ENCODE data around the gene RBMS3. TPM values are rescaled to one million over a fixed set of nuclear protein-coding genes. Genes with fewer than 3 reads are reported as not detected.

The RBMS3 gene
- total and polyA plus RNA-seq, 4 donors = 26.8 to 203 (median 94.8) TPM

- no peaks in the 10 kb centered on the region for H3K9me3 ChIP-seq (ENCODE audit: control insufficient read depth, low read length)
- H3K27ac ChIP-seq (ENCODE audit: low read depth in 1 of 2, low read length in 2 of 2) = peak overlapping the region in 1 of 2 donors; percentile 67
- H3K36me3 ChIP-seq (ENCODE audit: control insufficient read depth in 1 of 2, insufficient read depth in 2 of 2, low read length in 1 of 2) = no peaks in the 10 kb centered on the region
- intact Hi-C loops (cut with DNase I) = no loop called here
- DNase-seq = no peak
- ATAC-seq (ENCODE audit: low FRiP score) = no peak
- H3K27me3 ChIP-seq (ENCODE audit: control insufficient read depth in 1 of 2, insufficient read depth in 2 of 2, low read length in 1 of 2) = no peaks in the 10 kb centered on the region
- 1 to 5% methylated on average over 3 of the region's 3 CpGs for WGBS, 2 donors
- H3K4me1 ChIP-seq (ENCODE audit: control insufficient read depth in 1 of 2, insufficient read depth in 2 of 2, low read length in 2 of 2) = peaks cover under 1 to 6% of the 10 kb centered on the region in 2 donors
- peak overlapping the region in 1 of 2 donors; percentile 48 for H3K4me3 ChIP-seq (ENCODE audit: low read length in 2 of 2)
These were observed 271.2 kb downstream of the RBMS3 start for GRCh38 chr3:29552051-29552450.

GRCh38 chr3:29554566-29554965 lies 273.7 kb downstream of the RBMS3 start:
- Histone ChIP-seq H3K36me3 (ENCODE audit: control insufficient read depth in 1 of 2, insufficient read depth in 2 of 2, low read length in 1 of 2) (no peaks in the 10 kb centered on the region), H3K27ac (ENCODE audit: low read depth in 1 of 2, low read length in 2 of 2) (no peak overlapping the region), H3K4me3 (ENCODE audit: low read length in 2 of 2) (no peak overlapping the region), H3K9me3 (ENCODE audit: control insufficient read depth, low read length) (no peaks in the 10 kb centered on the region), H3K27me3 (ENCODE audit: control insufficient read depth in 1 of 2, insufficient read depth in 2 of 2, low read length in 1 of 2) (no peaks in the 10 kb centered on the region), H3K4me1 (ENCODE audit: control insufficient read depth in 1 of 2, insufficient read depth in 2 of 2, low read length in 2 of 2) (peaks cover 5 to 6% of the 10 kb centered on the region in 2 donors)
- ATAC-seq (ENCODE audit: low FRiP score) = no peak
- intact Hi-C loops (cut with DNase I) = no loop called here
- DNase-seq = no peak
- 73 to 84% methylated on average over 2 of the region's 2 CpGs for WGBS, 2 donors

GRCh38 chr3:29555590-29555989 lies 274.7 kb downstream of the RBMS3 start:
- H3K36me3 ChIP-seq (ENCODE audit: control insufficient read depth in 1 of 2, insufficient read depth in 2 of 2, low read length in 1 of 2) = no peaks in the 10 kb centered on the region
- H3K4me1 ChIP-seq (ENCODE audit: control insufficient read depth in 1 of 2, insufficient read depth in 2 of 2, low read length in 2 of 2) = peaks cover 5 to 6% of the 10 kb centered on the region in 2 donors

GRCh38 chr3:29557186-29557585 lies 276.3 kb downstream of the RBMS3 start:
- ATAC-seq (ENCODE audit: low FRiP score) (no peak), DNase-seq (no peak)
- Histone ChIP-seq H3K9me3 (ENCODE audit: control insufficient read depth, low read length) (no peaks in the 10 kb centered on the region), H3K4me1 (ENCODE audit: control insufficient read depth in 1 of 2, insufficient read depth in 2 of 2, low read length in 2 of 2) (peaks cover 5% of the 10 kb centered on the region in 2 donors), H3K27ac (ENCODE audit: low read depth in 1 of 2, low read length in 2 of 2) (no peak overlapping the region), H3K4me3 (ENCODE audit: low read length in 2 of 2) (no peak overlapping the region), H3K27me3 (ENCODE audit: control insufficient read depth in 1 of 2, insufficient read depth in 2 of 2, low read length in 1 of 2) (no peaks in the 10 kb centered on the region), H3K36me3 (ENCODE audit: control insufficient read depth in 1 of 2, insufficient read depth in 2 of 2, low read length in 1 of 2) (no peaks in the 10 kb centered on the region)
- intact Hi-C loops (cut with DNase I) = no loop called here
- WGBS, 2 donors = 46 to 56% methylated on average over 2 of the region's 2 CpGs

More at GRCh38 chr3:29555590-29555989, 274.7 kb downstream of the RBMS3 start:
- H3K27me3 ChIP-seq (ENCODE audit: control insufficient read depth in 1 of 2, insufficient read depth in 2 of 2, low read length in 1 of 2) = no peaks in the 10 kb centered on the region
- H3K9me3 ChIP-seq (ENCODE audit: control insufficient read depth, low read length) = no peaks in the 10 kb centered on the region
- ATAC-seq (ENCODE audit: low FRiP score) (no peak), DNase-seq (no peak)
- H3K27ac ChIP-seq (ENCODE audit: low read depth in 1 of 2, low read length in 2 of 2) = no peak overlapping the region
- 92 to 93% methylated on average over 2 of the region's 2 CpGs for WGBS, 2 donors
- intact Hi-C loops (cut with DNase I) = no loop called here
- H3K4me3 ChIP-seq (ENCODE audit: low read length in 2 of 2) = no peak overlapping the region

- Histone ChIP-seq H3K27ac (ENCODE audit: low read depth in 1 of 2, low read length in 2 of 2) (no peak overlapping the region), H3K4me3 (ENCODE audit: low read length in 2 of 2) (no peak overlapping the region), H3K9me3 (ENCODE audit: control insufficient read depth, low read length) (no peaks in the 10 kb centered on the region), H3K27me3 (ENCODE audit: control insufficient read depth in 1 of 2, insufficient read depth in 2 of 2, low read length in 1 of 2) (no peaks in the 10 kb centered on the region), H3K36me3 (ENCODE audit: control insufficient read depth in 1 of 2, insufficient read depth in 2 of 2, low read length in 1 of 2) (no peaks in the 10 kb centered on the region), H3K4me1 (ENCODE audit: control insufficient read depth in 1 of 2, insufficient read depth in 2 of 2, low read length in 2 of 2) (peaks cover 5% of the 10 kb centered on the region in 2 donors)
- WGBS, 2 donors = 65 to 68% methylated on average over 2 of the region's 2 CpGs
- DNase-seq (no peak), ATAC-seq (ENCODE audit: low FRiP score) (no peak)
- intact Hi-C loops (cut with DNase I) = no loop called here
These were observed 277.0 kb downstream of the RBMS3 start for GRCh38 chr3:29557825-29558224.

- Histone ChIP-seq H3K4me3 (ENCODE audit: low read length in 2 of 2) (no peak overlapping the region), H3K9me3 (ENCODE audit: control insufficient read depth, low read length) (no peaks in the 10 kb centered on the region), H3K27ac (ENCODE audit: low read depth in 1 of 2, low read length in 2 of 2) (no peak overlapping the region), H3K4me1 (ENCODE audit: control insufficient read depth in 1 of 2, insufficient read depth in 2 of 2, low read length in 2 of 2) (peaks cover 3 to 5% of the 10 kb centered on the region in 2 donors), H3K27me3 (ENCODE audit: control insufficient read depth in 1 of 2, insufficient read depth in 2 of 2, low read length in 1 of 2) (no peaks in the 10 kb centered on the region), H3K36me3 (ENCODE audit: control insufficient read depth in 1 of 2, insufficient read depth in 2 of 2, low read length in 1 of 2) (no peaks in the 10 kb centered on the region)
- 67 to 69% methylated on average over 1 of the region's 1 CpG for WGBS, 2 donors
- no peak for DNase-seq
- no peak for ATAC-seq (ENCODE audit: low FRiP score)
- intact Hi-C loops (cut with DNase I) = no loop called here
These were observed 279.0 kb downstream of the RBMS3 start for GRCh38 chr3:29559741-29560465.

GRCh38 chr3:29561651-29562149 lies 280.8 kb downstream of the RBMS3 start:
- intact Hi-C loops (cut with DNase I) = no loop called here
- no peak overlapping the region for H3K27ac ChIP-seq (ENCODE audit: low read depth in 1 of 2, low read length in 2 of 2)
- DNase-seq = no peak
- no peaks in the 10 kb centered on the region for H3K9me3 ChIP-seq (ENCODE audit: control insufficient read depth, low read length)
- peaks cover 2 to 7% of the 10 kb centered on the region in 2 donors for H3K4me1 ChIP-seq (ENCODE audit: control insufficient read depth in 1 of 2, insufficient read depth in 2 of 2, low read length in 2 of 2)
- H3K36me3 ChIP-seq (ENCODE audit: control insufficient read depth in 1 of 2, insufficient read depth in 2 of 2, low read length in 1 of 2) = no peaks in the 10 kb centered on the region
- WGBS, 2 donors = 95 to 96% methylated on average over 4 of the region's 4 CpGs
- no peaks in the 10 kb centered on the region for H3K27me3 ChIP-seq (ENCODE audit: control insufficient read depth in 1 of 2, insufficient read depth in 2 of 2, low read length in 1 of 2)
- ATAC-seq (ENCODE audit: low FRiP score) = no peak
- H3K4me3 ChIP-seq (ENCODE audit: low read length in 2 of 2) = no peak overlapping the region

- Histone ChIP-seq H3K27me3 (ENCODE audit: control insufficient read depth in 1 of 2, insufficient read depth in 2 of 2, low read length in 1 of 2) (no peaks in the 10 kb centered on the region), H3K9me3 (ENCODE audit: control insufficient read depth, low read length) (no peaks in the 10 kb centered on the region), H3K36me3 (ENCODE audit: control insufficient read depth in 1 of 2, insufficient read depth in 2 of 2, low read length in 1 of 2) (no peaks in the 10 kb centered on the region), H3K4me3 (ENCODE audit: low read length in 2 of 2) (no peak overlapping the region), H3K4me1 (ENCODE audit: control insufficient read depth in 1 of 2, insufficient read depth in 2 of 2, low read length in 2 of 2) (peaks cover 3 to 10% of the 10 kb centered on the region in 2 donors), H3K27ac (ENCODE audit: low read depth in 1 of 2, low read length in 2 of 2) (no peak overlapping the region)
- DNase-seq (no peak), ATAC-seq (ENCODE audit: low FRiP score) (no peak)
- intact Hi-C loops (cut with DNase I) = no loop called here
These were observed 284.4 kb downstream of the RBMS3 start for GRCh38 chr3:29565236-29565635.

- ATAC-seq (ENCODE audit: low FRiP score) (no peak), DNase-seq (no peak)
- H3K27ac ChIP-seq (ENCODE audit: low read depth in 1 of 2, low read length in 2 of 2) = no peak overlapping the region
- H3K36me3 ChIP-seq (ENCODE audit: control insufficient read depth in 1 of 2, insufficient read depth in 2 of 2, low read length in 1 of 2) = no peaks in the 10 kb centered on the region
- no peaks in the 10 kb centered on the region for H3K9me3 ChIP-seq (ENCODE audit: control insufficient read depth, low read length)
- H3K4me3 ChIP-seq (ENCODE audit: low read length in 2 of 2) = no peak overlapping the region
- H3K27me3 ChIP-seq (ENCODE audit: control insufficient read depth in 1 of 2, insufficient read depth in 2 of 2, low read length in 1 of 2) = no peaks in the 10 kb centered on the region
- H3K4me1 ChIP-seq (ENCODE audit: control insufficient read depth in 1 of 2, insufficient read depth in 2 of 2, low read length in 2 of 2) = peaks cover 3 to 10% of the 10 kb centered on the region in 2 donors
- intact Hi-C loops (cut with DNase I) = no loop called here
- WGBS, 2 donors = 71 to 72% methylated on average over 4 of the region's 4 CpGs
These were observed 286.6 kb downstream of the RBMS3 start for GRCh38 chr3:29567501-29567900.
